ENCODE data around the gene MRC2.

Gene MRC2

DNA sequence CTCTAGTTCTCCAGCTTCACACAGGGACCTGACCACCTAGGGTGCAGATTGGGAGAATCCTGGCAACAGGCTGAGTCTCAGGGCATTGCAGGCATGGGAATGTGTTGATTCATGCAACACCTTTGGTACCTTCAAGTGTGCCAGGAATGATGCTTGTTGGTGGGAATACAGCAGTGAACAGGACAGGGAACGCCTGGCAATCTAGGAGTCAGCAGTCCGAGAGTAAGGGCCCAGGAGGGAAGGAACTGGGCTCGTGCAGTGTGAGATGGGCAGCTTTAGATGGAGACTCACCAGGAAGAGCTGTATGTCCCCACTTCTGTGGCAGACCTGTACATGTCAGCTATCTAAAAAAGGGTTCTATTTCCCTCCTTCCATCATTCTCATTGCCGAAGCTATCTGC, 12.0 kb upstream of the MRC2 start:
- no peak for DNase-seq

DNA sequence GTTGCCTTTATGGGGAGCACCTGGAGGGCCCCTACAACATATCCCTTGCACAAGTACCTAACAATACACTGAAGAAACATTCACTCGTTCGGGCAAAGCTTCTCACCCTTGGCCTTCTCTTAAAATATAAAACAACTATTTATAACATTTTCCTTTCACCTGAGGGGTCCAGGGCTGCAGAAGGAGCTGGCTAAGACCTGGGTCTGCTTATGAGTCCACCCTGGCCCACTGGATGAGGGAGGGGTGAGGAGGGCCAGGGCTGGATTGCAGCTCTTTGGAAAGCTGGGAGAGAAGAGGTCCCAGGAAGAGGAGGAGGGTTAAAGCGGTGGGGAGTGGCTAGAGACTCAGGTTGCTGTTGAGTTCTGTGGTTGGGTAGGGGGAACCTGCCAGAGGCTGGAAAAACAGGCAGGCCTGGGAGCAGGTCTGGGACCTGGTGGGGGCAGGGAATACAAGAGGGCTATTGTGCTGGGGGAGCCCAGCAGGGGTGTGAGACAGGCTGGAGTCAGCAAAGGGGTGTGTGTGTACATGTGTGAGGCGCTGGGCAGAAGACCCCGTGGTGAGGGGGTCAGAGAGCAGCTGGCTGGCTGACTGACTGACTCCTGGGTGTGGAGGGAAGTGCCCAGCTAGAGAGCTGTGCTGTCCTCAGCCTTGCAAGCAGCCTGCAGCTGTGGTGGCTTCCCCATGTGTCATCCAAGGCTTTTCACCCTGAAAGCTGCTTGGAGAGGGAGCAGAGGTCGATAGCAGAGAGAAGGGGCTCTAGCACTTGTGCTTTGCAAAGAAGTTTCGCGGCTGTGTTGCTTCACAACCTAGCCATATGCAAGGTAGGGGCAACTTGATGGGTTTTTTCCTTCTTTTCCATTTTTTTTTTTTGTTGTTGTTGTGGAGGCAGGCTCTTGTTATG, 10.2 kb upstream of the MRC2 start:
- DNase-seq, result peak; percentile 30 to 50

DNA sequence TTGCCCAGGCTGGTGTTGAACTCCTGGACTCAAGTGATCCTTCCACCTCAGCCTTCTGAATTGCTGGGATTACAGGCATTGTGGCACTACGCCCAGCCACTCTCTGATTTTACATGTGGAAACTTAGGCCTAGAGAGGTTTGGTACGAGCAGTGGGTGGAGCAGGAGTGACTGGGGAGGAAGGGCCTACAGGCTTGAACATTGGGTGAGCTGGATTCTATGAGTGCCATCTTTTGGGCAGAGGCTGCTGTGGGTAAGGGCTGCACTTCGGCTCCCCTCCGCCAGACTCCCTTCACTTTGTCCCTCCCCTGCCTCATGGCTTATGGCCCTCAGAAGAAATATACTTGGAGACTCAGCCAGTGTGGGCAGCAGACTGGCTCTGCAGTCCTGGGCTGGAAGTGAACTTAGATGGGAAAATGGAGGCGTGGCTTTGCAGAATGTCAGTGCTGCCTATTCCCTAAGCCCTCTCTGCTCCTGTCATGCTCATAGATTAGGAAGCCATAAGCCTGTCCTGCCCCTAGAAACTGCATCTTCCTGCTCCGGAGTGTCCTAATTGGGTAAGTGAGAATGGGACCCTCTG, 9.5 kb upstream of the MRC2 start:
- no peak for DNase-seq

DNA sequence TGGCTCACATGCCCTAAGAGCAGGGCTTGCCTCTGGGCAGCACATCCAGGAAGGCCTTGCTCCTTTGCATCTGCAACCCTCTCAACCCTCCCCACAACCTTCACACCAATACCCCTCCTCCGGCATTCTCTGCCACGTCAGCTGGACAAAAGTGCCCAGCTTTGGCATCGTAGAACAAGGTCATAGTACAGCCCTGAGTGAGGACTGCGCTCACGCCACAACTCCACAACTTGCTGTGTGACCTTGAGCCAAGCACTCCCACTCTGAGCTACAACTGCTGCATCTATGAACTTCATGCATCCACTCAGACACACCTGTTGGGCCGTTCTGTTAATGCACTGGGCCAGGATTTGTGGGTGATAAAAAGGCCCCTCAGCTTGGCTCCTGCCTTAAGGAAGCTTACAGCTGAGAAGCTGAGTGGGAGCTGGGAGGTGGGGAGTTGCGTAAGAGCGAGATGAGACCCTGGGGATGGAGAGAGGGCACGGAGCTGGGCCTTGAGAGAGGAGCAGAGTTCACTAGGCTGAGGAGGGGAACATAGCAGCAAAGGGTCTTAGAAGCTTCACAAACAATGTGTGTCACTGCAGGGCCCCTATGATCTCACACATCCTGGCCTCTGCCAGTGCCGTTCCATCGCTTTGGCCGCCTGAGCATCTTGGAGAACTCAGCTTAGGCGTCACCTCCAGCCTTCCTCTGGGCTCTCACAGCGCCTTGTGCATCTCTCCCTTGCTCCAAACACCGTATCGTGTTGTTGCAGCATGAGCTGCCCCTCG, 8.6 kb upstream of the MRC2 start:
- DNase-seq, result no peak

DNA sequence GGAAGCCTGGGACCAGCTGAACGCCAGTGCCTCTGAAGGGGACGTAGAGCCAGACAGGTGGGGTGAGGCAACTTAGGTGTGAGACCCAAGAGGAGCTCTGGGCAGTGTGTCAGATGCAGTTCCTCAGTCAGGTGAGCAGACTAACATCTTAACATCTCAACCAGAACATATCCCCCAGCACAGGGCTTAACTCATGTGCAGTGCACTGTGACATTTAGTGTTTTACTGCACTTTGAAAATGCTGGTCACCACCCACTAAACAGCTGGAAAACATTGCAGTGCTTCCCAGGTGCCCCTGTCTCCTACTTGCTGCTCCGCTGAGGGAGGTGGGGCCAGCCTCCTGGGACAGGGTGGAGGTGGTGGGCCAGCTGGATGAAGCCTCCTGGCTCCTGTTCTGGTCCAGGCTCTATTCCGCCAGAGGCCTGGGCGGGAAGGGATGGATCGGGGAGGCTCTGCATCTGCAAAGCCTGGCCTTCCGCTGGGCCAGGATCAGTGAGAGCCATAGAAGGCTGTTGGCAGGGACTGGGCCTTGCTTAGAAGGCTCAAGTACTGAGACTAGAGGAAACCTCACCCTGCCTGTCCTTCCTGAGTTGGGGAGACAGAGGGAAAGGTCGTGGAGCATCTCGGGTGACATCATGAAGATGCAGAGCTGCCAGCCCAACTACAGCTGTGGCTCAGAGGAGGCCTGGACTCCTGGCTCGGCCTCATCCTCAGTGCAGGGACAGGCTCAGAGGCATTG, 7.9 kb upstream of the MRC2 start:
- DNase-seq, result no peak

DNA sequence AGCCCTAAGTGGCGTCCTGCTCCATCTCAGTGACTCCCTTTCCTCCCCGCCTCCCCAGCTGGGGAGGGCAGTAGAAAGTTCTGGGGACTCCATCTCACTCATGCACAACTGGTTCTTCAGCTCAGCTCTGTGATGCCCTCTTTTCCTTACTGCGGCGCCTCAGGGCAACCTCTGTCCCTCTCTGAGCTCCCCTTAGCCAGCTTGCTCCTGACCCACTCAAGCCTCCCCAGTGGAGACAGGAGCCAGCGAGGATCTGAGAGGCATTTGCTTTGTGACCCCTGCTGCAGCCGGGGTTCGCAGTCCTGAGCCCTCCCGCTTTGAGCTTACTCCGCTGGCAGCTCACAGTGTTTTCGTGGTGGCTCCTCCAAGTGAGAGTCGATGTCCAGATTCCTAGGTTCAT, 6.2 kb upstream of the MRC2 start:
- DNase-seq, result no peak

DNA sequence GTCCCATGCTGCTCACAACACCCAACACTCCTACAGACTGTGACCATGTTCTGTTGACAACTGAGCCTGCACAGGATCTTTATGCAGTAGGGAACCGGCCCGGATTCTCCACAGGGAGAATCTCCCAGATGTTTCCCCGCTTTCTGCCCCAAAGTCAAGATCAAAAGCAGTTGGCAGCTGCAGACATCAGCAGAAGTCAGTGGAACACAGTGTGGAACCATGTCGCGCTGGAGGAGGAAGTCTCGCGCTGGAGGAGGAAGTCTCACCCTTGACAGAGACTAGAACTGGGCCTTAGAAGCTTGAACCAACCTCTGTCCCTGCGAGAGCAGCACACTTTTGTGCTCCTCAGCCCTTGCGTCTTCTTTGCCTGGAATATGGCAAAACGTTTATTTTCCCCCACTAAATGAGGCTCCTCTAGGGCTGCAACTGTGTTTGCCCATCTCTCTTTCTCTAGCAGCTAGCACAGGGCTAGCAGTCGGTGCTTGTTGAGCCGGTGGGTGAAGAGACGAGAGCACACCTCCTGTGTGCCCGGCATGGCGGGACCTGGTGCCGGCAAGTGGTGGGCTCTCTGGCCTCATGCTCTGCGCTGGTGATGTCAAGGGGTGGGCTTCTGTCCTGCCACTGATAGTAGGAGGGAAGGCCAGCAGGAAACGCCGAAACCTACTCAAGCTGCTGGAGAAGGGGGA, 2.1 kb upstream of the MRC2 start:
- DNase-seq, result peak; percentile 32 to 67

DNA sequence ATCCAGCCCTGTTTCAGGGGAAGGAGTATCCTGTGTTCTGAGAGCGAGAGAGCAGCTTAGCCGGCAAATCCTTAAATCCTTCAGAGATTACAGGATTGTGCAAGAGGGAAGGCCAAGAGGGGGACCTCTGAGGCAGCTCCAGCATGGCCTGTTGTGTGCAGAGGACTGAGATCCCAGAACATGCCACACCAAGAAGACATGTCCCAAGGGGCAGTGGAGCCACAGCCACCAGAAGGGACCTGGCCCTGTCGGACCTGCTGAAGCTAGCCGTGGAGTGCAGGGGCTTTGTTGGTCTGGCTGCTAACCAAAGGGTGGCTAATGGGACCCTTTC, 1.6 kb upstream of the MRC2 start:
- no peak for DNase-seq

DNA sequence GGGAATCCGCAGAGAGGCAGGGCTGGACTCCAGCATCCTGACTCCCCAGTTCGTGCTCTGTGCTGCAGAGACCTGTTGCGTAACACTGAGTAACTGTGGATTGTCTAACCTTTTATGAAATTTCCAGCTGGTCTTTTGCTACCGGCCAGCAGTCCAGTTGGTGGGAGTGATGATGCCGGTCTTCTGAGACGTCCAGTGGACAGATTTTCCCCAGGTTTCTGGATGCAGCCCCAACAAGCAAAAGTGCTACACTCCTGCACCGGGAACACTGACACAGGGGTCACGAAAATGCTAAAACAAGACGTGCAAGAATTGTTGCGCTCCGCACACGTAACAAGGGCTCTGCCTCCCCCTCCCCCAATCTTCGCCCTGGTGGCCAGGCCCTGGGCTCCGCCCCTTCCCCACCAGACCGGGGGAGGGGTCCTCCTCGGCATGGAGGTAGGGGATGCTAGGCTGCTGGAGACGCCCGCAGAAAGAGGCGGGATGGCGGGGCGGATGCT, 701 bp upstream of the MRC2 start:
- DNase-seq, result peak; percentile 33 to 60

DNA sequence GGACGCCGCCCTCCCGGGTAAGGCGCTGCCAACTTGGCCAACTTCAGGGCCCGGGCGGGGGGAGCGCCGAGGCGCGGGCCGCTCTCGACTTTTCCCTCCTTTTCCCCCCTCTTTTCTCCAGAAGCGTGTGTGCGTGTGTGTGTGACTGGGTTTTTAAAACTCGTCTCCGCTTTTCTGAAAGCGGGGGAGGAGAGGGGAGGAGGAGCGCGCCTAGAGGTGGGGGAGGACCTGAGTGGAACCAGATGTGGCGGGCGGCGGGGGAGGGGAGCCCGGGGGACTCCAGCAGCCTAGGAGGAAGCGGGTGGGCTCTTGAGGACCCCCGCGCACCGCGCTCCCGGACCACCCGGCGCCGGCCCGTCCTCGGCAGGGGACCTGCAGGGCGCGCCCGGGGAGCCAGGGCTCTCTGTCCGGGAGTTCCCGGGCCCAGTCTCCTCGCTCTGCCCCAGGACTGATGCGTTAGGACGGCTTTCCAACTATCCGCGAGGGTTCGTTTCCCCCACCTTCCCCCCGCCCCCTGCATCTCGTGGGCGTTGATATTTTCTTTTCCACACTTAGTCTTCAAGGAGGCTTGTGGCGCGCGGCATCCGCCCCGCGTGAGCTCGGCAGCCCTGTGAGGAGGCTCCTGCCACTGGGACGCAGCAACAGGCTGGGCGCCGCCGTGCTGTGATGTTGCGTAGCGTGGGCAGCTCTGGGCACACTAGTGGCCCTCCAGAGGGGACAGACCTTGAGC, 599 bp downstream of the MRC2 start:
- DNase-seq, result peak; percentile 65 to 72

DNA sequence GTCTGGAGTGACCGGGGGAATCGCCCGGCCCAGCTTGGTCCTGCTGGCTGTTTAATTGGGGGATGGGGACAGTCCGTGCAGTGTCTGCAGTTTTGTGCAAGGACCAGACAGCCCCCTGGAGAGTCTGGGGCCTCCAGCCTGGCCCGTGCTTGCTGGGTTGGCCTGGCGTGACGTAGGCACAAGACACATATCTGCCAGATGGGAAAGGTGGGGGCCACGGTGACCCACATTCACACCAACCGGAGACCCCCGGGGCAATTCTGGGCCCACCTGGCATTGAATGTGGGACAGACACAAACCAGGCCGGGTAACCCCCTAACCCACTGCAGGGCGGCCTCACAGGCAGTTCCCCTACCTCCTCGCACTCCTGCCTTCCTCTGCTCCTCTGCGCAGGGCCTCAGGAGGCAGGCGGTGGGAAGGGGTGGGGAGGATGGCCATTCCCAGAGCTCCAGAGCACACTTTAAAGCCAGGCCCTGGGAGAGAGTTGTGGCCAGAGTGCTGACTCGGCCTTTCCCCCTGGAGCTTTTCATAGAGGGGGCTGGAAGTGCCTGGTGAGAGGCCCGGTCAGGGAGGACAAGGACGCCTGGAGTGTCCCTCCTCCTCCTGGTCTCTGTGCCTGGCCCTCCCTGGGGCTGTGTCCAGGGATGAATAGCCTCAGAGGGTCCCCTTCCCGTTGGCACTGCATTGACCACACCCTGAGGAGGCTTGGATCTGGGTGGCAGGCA, 1.5 kb downstream of the MRC2 start:
- DNase-seq, result no peak

DNA sequence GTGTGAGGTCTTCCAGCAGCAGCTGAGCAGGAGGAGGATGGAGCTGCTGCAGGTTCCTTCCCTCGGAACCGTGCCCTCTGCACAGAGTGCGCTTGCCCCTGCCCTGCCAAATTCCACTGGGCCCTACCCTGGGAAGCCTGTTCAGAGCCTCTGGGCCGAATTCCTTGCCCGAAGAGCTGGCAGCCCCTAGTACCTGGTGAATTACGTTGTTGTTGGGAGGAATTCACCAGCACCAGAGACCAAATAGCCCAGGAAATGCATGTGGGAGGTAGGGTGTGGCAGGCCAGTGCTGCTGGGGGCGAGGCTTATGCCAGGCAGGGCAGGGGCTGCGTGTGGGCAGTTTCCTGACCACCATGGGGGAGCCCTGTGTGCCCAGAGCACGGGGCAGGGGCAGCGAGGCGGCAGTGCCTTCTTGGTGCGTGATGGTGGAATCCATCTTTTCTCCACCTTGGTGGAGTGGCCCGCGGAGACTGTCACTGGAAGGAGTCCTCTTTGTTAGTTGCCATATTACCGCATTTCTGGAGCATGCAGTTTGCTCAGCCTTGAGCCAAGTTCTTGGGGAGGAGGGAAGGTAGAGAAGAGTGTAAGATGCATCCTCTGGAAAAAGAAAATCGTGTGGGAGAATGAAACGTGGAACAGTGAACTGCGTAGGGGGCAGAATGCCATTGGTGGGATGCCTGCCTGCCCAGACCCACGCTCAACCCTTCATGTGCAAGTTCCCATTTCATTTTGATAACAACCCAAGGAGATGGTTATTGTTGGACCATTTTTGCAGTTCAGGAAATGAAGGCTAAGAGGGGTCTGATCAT, 2.3 kb downstream of the MRC2 start:
- DNase-seq, result no peak

DNA sequence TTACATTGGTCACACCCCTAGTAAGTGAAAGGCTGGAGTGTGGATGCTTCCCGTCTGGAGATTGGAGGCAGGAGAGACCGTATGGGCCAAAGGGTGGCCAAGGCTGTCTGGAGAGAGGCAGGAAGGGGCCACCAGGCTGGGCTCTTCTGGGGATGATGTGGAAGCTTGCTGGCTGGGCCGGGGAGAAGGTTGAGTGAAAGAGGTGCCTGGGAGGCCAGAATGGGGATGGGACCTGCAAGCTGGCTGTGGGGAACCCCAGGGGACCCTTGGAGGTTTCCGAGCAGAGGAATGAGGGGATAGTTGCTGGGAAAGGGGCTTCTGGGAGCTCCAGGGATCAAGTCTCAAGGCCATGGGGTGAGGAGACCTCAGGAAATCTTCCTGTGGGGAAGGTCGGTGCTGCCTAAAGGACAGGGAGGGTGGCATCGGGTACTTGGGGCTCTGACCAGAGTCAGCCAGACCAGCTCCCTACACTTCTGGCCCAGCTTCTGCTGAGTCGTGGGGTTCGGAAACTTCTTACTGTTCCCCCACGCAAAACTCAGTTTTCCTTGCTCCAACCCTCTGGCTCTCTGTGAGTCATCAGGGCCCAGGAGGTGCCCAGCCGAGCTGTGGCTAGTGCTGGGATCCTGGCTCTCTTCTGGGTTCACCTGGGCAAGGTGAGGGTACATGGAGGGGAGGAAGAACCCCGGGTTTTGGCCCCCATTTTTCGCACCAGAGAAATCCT, 3.1 kb downstream of the MRC2 start:
- DNase-seq, result no peak

DNA sequence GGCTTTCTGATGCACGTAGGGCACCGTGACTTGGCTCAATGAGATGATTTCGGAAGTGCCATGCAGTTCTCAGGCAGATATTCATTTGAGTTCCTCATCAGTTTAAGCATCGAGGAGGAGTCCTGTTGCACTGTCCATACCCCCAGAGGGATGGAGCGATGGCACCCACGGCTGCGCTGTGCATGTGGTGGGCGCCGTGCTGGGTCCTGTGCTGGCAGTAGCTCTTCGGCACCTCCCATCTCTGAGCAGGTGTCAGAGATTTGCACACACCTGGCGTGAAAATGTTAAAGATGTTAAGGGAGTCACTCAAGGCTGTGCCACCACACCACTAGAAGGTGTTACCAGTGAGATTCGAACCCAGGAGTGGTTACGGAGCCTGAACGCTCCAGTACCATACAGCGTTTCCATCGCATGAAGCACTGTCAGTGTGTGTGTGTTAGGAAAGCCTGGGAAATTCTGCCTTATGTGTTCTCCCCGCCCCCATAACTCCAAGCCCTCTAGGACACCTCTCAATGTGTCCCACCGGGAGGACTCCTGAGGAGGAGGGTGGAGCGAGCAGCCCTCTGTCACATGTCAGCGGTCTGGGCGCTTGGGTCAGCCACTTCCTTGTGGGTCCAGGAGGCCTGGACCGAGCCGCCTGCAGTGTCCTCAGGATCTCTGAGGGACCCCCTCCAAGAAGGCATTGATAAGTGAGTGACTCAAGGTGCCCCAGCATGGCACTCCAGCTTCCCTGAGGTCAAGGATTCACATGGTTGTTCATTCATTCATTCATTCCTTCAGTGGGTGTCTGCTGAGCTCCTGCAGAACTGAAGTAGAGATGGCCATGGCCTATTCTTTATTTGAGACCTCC, 3.8 kb downstream of the MRC2 start:
- no peak for DNase-seq

DNA sequence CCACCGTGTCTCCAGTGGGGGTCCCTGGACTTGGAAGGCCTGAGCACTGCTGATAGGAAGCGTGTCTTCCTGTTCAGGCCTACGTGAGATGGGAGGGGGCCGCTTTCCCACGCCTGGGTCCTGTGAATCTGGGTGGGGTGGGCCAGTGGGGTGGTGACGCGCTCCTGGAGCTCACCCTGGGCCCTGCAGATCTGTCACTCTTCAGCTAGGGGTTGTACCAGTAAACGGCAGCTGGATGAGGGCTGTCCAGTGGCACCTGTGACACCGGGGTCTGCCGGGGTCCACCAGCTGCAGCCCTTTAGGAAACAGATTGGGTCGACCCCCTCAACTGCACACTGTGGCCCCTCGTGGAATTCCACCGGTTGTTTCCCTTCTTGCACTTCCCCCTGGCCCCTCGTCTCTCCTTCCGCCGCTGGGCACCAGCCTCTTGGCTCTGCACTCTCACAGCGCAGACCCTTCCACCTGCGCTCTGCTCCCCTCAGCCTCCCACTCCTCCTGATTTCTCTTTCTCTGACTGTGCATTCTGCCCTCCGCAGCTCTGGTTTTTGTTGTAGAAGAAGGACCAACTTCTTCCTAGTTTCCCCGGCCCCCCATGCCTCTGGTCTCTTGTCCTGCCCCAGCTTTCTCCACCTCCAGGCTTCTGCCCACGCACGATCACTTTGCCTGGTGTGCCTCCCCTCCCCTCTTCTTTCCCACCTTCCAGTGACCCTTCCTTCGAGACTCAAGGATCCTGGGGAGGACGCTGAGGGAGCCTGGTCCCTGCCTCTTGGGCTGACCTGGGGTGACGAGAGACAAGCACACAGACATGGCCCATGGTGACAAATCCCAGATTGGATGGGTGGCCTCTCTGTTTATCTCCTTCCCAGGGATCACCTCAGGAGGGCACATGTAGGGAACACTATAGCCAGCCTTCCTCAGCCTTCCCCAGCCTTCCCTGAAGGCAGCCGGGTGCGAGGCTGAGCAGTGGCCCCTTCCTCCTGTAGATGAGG, 4.8 kb downstream of the MRC2 start:
- DNase-seq, result no peak

DNA sequence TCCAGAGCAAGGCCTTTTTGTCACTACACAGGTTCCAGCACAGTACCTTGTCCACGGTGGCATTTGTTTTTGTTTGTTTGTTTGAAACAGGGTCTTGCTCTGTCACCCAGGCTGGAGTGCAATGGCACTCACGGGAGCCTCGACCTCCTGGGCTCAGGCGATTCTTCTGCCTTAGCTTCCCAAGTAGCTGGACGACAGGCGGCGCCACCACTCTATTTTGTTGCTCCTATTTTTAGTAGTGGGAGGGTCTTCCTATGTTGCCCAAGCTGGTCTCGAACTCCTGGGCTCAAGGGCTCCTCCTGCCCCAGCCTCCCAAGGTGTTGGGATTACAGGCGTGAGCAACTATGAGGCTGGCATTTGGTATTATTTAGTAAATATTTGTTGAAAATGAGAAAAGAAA, 10.3 kb downstream of the MRC2 start:
- no peak for DNase-seq

DNA sequence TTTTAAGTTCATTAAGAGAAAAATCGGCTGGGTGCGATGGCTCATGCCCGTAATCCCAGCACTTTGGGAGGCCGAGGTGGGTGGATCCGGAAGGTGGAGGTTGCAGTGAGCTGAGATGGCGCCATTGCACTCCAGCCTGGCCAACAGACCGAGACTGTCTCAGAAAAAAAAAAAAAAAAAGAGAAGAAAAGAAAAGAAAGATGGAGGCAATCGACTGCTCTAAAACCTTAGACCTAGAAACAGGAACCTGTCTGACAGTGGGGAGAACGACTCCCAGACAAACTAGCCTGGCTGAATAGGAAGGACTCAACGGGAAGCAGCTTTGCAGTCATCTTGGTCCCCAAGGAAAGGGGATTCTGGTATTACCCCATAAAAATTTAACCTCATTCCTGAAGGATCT, 13.7 kb downstream of the MRC2 start:
- peak; percentile 16 to 28 for DNase-seq
